ENCODE measurements around the gene KCNT1. TPM values are rescaled to one million over a fixed set of nuclear protein-coding genes. Genes with fewer than 3 reads are reported as not detected.

The KCNT1 gene
- polyA plus RNA-seq, 2 of the 4 experiments (the other 2 are of a cell fraction) = not detected

DNA sequence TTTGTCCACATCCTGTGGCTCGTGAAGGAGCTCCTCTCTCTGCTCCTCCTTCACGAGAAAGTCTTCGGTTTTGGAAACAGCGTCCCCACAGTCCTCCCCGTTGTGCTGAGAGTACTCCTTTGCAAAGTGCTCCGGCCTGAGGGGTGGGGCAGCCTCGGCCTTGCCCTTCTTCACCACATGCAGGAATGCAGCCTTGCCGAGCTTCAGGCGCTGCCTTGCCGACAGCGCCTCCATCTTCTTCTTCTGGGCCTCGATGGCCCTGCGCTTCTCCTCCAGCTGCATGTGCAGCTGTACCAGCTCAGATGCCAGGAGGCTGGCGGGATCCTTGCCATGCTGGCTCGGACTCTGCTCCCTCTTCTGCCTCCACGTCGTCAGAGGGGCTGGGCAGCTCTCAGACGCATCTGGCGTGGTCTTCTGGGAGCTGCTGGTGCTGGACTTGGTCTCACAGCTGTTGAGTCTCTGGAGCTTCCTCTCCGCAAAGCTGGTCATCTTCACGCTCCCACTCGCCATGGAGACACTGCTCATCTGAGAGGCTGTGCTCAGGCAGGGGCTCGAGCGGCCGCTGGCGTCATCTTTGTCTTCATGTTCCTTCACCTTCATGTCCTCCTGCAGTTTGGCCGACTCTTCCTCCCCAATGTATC is 119.9 kb downstream of the KCNT1 start:
- Histone ChIP-seq H3K9me3 (no peaks in the 10 kb centered on the region), H3K27ac (no peak overlapping the region), H3K4me1 (no peaks in the 10 kb centered on the region), H3K4me3 (no peak overlapping the region), H3K4me2 (no peak overlapping the region)
- ChIA-PET POLR2A (no interaction called here), CTCF (interaction anchor here (1.3 kb wide), 1 partner anchor 218 kb away, joined by 3 read pairs; no protein-coding TSS in a partner anchor)
- no peak for DNase-seq (ENCODE audit: low read depth in 1 of 2, low spot score in 1 of 2)
- WGBS (ENCODE audit: missing lambda C conversion rate) = 95% methylated on average over 26 of the region's 27 CpGs
- no peak for ATAC-seq
- TF ChIP-seq PHF8 (IDR thresholded peaks at IDR 0.05; ENCODE audit: borderline replicate concordance, low read depth) = no peak
- no peak for TF ChIP-seq NFE2L2 (conservative IDR thresholded peaks at IDR 0.05; ENCODE audit: low read length)
- TF ChIP-seq CBX8 (IDR thresholded peaks at IDR 0.05) = no peak
- no peak for TF ChIP-seq RARB (CRISPR knock-in tag; IDR thresholded peaks at IDR 0.05)
- TF ChIP-seq, protein P1, sequence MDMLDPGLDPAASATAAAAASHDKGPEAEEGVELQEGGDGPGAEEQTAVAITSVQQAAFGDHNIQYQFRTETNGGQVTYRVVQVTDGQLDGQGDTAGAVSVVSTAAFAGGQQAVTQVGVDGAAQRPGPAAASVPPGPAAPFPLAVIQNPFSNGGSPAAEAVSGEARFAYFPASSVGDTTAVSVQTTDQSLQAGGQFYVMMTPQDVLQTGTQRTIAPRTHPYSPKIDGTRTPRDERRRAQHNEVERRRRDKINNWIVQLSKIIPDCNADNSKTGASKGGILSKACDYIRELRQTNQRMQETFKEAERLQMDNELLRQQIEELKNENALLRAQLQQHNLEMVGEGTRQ (IDR thresholded peaks at IDR 0.05) = no peak
- TF ChIP-seq JUN (IDR thresholded peaks at IDR 0.05) = no peak
- TF ChIP-seq, protein P2, sequence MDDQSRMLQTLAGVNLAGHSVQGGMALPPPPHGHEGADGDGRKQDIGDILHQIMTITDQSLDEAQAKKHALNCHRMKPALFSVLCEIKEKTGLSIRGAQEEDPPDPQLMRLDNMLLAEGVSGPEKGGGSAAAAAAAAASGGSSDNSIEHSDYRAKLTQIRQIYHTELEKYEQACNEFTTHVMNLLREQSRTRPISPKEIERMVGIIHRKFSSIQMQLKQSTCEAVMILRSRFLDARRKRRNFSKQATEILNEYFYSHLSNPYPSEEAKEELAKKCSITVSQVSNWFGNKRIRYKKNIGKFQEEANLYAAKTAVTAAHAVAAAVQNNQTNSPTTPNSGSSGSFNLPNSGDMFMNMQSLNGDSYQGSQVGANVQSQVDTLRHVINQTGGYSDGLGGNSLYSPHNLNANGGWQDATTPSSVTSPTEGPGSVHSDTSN (IDR thresholded peaks at IDR 0.05) = no peak
- no peak for TF ChIP-seq SMC3 (IDR thresholded peaks at IDR 0.05)
- no peak for TF ChIP-seq HOXA7 (CRISPR knock-in tag; IDR thresholded peaks at IDR 0.05)
- no peak for TF ChIP-seq NR3C1 (IDR thresholded peaks at IDR 0.05)
- TF ChIP-seq FOXS1 (CRISPR knock-in tag; IDR thresholded peaks at IDR 0.05) = no peak
- TF ChIP-seq, protein P3, sequence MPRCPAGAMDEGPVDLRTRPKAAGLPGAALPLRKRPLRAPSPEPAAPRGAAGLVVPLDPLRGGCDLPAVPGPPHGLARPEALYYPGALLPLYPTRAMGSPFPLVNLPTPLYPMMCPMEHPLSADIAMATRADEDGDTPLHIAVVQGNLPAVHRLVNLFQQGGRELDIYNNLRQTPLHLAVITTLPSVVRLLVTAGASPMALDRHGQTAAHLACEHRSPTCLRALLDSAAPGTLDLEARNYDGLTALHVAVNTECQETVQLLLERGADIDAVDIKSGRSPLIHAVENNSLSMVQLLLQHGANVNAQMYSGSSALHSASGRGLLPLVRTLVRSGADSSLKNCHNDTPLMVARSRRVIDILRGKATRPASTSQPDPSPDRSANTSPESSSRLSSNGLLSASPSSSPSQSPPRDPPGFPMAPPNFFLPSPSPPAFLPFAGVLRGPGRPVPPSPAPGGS (IDR thresholded peaks at IDR 0.05) = no peak
- no peak for TF ChIP-seq CHD4 (IDR thresholded peaks at IDR 0.05; ENCODE audit: borderline replicate concordance)
- TF ChIP-seq JUNB (IDR thresholded peaks at IDR 0.05) = no peak
- TF ChIP-seq ZNF302 (CRISPR knock-in tag; IDR thresholded peaks at IDR 0.05) = no peak
- TF ChIP-seq CEBPB (IDR thresholded peaks at IDR 0.05) = no peak
- no peak for TF ChIP-seq HOXB13 (CRISPR knock-in tag; IDR thresholded peaks at IDR 0.05; ENCODE audit: low read depth)
- TF ChIP-seq ESRRA (IDR thresholded peaks at IDR 0.05; ENCODE audit: borderline replicate concordance, low read length) = no peak
- no peak for TF ChIP-seq ZFP36 (IDR thresholded peaks at IDR 0.05; ENCODE audit: borderline replicate concordance, partially characterized antibody)
- no peak for FAIRE-seq

DNA sequence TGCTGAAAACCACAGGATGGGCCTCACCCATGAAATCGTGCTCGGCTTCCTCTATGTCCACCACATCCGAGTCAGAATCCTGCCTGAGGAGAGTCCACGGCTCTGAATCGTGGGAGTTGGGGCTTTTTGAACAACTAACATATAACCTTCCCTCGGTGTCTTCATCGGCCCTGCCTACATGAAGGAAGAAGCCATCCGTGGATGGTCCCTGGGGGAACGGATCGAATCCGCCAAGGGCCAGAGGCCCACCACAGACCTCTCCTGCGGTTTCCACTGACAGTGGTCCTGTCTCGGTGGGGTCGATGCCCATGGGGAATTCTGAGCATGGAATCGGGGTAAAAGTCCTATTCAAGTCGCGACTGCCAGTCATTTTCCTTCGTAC is 120.4 kb downstream of the KCNT1 start:
- TF ChIP-seq MYC (IDR thresholded peaks at IDR 0.05; ENCODE audit: borderline replicate concordance, low read length) (no peak), MAZ (IDR thresholded peaks at IDR 0.05; ENCODE audit: borderline replicate concordance, low read depth, low read length) (no peak), RAD21 (conservative IDR thresholded peaks at IDR 0.05 in 1 of 2, IDR thresholded peaks at IDR 0.05 in 1 of 2) (no peak), BHLHE40 (IDR thresholded peaks at IDR 0.05; ENCODE audit: low read depth, low read length) (no peak)
- FAIRE-seq (no peak), ATAC-seq (no peak), DNase-seq (ENCODE audit: low read depth in 1 of 2, low spot score in 1 of 2) (no peak)
- no peaks in the 10 kb centered on the region for H3K4me1 ChIP-seq
- ChIA-PET CTCF (interaction anchor here (1.2 to 1.3 kb wide), 2 partner anchors 27 to 219 kb away, joined by 3 read pairs; no protein-coding TSS in a partner anchor), POLR2A (no interaction called here)
- no peaks in the 10 kb centered on the region for H3K9me3 ChIP-seq
- no peak overlapping the region for H3K4me2 ChIP-seq
- H3K4me3 ChIP-seq = no peak overlapping the region
- 96% methylated on average over 18 of the region's 18 CpGs for WGBS (ENCODE audit: missing lambda C conversion rate)
- H3K27ac ChIP-seq = no peak overlapping the region
